Activated T-cell treated with anti-CD3 and anti-CD28 coated beads, Interleukin-2, amount 50 U/mL, for 1 hour (primary cell): ENCODE measurements around the gene INKA1.
A peak's percentile ranks its signal among the peaks of the same experiment; 100 is the strongest.
"Not testable (repeated sequence)": the region's sequence is repeated elsewhere in the genome, so short reads cannot be mapped to it uniquely, and the experiment has no call there.

Source experiments
- DNase-seq: peaks from one replicate; pipeline ENCODE4 v3.0.0-alpha.2; 2020

Gene INKA1

GRCh38 chr3:49802719-49803464, at the start of gene INKA1:
INKA1 (plus strand) TSS chr3:49803261; CDS start chr3:49803393, 132 bp downstream.
- peak; percentile 87 for DNase-seq

DNA sequence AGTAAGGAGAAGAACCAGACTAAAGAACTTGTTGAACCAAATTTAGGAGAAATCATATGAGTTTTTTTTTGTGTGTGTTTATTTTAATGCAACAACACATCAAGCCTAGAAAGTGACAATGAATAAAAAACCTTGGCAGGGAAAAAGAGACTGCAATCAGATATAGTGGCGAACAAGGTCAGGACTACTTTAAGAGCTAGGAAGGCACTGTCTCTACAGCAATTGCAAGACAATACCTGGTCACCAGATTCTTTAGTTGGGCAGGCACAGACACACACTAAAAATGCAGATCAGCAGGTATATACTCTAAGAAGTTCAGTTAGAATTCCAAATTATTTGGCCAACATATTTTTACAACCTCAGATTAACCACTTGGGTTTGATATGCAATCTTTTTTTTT, 48.5 kb upstream of the INKA1 start:
- DNase-seq = no peak

DNA sequence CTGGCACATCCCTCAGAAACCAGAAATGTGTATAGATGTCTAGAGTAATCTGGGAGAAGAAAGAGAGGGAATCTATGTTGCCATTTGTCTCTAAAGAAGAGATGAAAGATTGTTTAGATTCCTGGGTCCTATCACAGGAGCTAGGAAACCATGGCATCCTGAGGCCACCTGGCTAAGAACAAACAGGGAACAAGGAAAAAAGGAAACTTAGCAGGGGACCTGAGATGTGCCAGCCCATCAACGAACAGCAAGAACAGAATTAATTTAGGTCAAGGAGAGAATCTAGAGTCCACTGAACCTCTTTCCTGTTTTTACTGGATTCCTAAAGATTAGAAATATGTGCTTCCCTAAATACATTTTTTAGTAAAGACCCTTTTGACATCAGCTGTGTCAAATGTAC, 47.0 kb upstream of the INKA1 start:
- DNase-seq = no peak

DNA sequence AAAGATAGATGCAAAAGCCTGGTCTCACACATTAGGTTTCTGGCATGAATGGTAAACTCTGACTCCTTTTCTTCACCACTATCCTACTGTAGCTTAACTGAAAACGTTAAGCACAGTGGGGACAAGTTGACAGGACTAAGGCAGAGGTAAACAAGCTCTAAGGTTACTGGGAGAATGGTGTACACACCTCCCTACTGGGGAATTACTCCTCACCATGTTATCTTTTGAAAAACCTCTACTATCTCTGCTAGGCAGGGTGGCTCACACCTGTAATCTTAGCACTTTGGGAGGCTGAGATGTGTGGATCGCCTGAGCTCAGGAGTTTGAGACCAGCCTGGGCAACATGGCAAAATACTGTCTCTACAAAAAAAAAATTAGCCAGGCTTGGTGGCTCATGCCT, 45.9 kb upstream of the INKA1 start:
- DNase-seq = no peak

GRCh38 chr3:49759226-49759625, 43.8 kb upstream of the INKA1 start:
- no peak for DNase-seq

- DNase-seq = no peak
These were observed 41.4 kb upstream of the INKA1 start for GRCh38 chr3:49761661-49762060.

DNA sequence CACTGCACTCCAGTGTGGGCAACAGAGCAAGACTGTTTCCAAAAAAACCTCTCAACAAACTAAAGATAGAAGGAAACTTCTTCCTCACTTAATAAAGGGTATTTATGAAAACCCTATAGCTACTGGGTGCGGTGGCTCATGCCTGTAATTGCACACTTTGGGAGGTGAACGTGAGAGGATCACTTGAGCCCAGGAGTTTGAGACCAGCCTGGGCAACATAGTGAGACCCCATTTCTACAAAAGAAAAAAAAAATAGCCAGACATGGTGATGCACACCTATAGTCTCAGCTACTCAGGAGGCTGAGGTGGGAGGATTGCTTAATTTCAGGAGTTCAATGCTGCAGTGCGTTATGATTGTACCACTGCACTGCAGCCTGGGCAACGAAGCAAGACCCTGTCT, 39.1 kb upstream of the INKA1 start:
- DNase-seq = no peak

DNA sequence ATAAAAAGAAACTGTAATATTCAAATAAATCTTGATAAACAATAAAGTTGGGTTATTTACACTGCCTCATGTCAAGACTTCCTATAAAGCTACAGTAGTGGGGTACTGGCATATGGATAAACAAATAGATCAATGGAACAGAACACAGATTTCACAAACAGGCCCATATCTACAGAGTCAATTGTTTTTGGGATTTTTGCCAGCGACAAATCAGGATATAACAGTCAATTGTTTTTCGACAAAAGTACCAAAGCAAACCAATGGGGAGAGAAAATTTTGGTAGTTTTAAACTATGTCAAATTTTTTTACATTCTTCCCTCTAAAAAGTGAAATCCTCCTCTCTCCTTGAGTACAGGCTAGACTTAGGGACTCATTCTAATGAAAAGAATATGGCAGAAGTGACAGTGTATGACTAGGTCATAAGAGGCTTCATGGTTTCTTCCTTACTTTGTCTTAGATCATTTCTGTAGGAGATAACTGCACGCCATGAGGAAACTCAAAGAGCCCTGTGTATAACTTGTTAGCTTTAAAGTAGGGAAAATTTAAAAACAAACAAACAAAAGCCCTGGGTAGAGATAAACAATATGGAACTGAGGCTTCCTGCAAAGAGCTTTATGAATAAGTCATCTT, 33.7 kb upstream of the INKA1 start:
- no peak for DNase-seq

DNA sequence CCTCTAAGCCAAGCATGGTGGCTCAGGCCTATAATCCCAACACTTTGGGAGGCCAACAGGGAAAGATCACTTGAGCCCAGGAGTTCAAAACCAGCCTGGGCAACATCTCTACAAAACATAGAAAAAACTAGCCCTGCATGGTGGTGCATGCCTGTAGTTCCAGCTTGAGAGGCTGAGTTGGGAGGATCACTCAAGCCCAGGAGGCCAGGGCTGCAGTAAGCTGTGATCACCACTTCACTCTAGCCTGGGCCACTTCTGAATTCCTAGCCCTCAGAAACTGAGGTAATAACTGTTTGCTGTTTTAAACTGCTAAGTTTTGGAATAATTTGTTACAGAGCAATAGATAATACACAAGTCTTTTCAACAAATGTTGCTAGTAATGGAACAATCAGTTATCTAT, 33.1 kb upstream of the INKA1 start:
- no peak for DNase-seq

GRCh38 chr3:49771340-49771938, 31.6 kb upstream of the INKA1 start:
- DNase-seq = no peak

DNA sequence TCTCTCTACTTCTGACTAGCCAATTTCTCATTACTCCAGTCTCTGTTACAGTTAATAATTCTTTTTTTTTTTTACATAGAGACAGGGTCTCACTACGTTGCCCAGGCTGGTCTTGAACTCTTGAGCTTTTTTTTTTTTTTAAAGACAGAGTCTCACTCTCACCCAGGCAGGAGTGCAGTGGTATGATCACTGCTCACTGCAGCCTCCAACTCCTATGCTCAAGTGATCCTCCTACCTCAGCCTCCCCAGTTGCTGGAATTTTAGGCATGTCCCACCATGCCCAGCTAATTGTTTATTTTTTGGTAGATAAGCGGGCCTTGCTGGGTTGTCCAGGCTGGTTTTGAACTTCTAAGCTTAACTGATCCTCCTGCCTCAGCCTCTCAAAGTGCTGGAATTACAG, 30.4 kb upstream of the INKA1 start:
- DNase-seq = no peak

GRCh38 chr3:49775538-49775937, 27.5 kb upstream of the INKA1 start:
- DNase-seq = no peak

- not testable (repeated sequence) for DNase-seq
These were observed 27.0 kb upstream of the INKA1 start for GRCh38 chr3:49776101-49776500.

GRCh38 chr3:49779358-49780079, 23.5 kb upstream of the INKA1 start:
- no peak for DNase-seq

DNA sequence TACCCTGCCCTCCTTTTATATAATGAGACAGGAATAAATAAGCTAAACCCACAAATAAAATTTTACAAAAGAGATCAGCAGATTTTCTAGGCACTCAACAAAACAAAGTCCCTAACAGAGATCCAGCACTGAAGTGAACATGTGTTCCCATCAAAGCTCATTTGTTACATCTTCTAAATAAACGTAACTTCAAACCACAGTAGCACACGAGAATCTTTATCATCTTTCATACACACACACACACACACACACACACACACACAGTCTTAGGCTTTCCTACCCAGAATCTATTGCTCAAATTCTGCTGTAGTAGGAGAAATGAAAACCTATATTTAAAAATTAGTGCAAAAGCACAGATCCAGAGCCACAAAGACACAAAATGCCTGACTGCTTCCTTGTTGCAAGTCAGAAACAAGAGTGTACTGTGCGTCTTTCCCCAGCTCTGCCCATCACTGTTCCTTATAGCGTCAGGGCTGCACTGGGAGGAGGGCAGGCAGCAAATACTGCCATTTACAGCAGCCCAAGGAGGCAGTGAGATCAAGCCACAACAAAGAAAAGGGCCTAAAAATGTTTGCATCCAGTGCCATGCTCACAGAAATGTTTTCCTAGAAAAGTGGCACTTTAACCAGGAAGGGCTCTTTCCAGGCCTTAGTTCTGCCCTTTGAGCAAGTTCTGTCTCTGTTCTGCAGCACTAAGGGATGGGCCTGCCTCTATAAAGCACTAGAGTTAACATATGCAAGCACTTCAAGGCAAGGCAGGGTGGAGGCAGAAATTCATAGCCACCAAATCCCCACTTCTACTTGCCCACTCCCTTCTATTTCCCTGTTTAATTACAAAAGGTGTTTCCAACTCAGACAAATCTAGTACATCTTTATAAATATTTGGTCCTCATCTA, 22.7 kb upstream of the INKA1 start:
- no peak for DNase-seq

- not testable (repeated sequence) for DNase-seq
These were observed 22.1 kb upstream of the INKA1 start for GRCh38 chr3:49780975-49781365.

DNA sequence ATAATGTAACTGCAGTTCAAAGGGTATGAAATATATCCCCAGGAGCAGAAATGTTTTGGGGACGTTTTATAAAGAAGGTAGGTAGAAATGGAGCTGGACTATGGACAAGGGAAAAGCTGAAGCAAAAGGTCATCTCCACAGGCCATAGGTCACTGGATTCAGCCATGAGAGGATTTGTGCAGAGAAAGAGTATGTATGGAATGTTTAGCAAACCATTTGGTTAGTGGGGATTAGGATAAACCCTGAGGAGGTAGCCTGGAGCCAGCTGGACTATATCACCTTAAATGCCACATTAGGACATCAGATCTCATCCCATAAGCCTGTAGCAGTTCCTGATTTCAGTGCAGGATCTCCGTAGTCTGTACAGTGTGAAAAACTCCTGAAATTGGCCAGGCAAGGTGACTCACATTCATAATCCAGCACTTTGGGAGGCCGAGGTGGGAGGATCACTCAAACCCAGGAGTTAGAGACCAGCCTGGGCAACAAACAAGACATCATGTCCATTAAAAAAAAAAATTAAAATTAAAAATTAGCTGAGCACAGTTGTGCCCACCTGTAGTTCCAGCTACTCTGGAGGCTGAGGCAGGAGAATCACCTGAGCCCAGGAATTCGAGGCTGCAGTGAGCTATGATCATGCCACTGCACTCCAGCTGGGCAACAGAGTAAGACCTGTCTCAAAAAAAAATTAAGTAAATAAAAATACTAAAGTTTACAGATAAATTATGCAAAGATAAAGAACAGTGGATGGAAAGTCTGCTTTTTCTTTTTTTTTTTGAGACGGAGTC, 21.5 kb upstream of the INKA1 start:
- DNase-seq = peak; percentile 2

- peak; percentile 13 for DNase-seq
These were observed 20.8 kb upstream of the INKA1 start for GRCh38 chr3:49782277-49782676.

- no peak for DNase-seq
These were observed 17.3 kb upstream of the INKA1 start for GRCh38 chr3:49785565-49786356.

DNA sequence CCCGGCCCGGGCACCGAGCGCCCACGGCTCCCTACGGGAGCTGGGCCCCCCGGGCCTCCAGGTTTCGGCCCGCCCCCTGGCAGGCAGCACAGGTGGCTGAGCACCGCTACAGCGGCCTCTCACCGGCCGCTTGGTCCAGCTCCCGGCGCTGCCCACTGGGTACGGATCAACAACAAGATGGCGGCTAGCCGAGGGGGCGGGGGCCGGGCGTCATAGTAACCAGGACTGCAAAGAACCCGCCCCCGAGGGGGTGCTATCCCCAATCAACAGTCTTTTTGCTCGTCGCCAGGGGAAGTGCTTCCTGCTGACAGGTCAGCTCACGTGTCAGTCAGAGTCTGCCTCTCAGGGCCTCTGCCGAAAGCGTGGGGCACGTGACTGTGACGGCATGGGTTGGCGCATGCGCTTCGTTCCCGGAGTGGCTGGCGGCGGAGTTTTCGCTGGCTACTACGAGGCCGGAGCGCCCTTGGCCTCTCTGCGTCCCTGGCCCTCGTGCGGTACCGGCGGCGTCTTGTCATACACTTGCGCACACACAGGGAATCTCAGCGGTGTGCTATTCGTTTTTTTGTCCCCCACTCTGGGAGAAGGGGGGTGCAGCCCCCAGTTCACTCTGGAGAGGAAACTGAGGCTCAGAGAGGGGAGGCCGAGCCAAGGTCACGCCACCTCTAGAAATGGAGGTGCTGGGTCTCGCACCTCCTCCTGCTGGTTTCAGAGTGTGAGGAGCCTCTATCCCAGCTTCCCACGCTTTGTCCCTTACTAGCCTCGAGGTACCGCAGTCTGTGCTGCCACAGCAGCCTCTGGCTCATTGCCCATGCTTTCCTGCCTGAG, 16.5 kb upstream of the INKA1 start, which contains the start of gene IP6K1:
Gene IP6K1 (minus strand): TSS at position 186 of the 825 bp plus-strand sequence. CDS start 38,502 bp downstream, outside the sequence.
- peak; percentile 98 for DNase-seq
